GM18858 (cell line): Measurements from ENCODE around the gene TLR5.

Experiments
- ATAC-seq: cut with Tn5 transposase; IDR thresholded peaks from one replicate; pipeline ENCODE4 v1.9.1; 2021; ENCODE audit not compliant: unreplicated experiment

Gene TLR5

DNA sequence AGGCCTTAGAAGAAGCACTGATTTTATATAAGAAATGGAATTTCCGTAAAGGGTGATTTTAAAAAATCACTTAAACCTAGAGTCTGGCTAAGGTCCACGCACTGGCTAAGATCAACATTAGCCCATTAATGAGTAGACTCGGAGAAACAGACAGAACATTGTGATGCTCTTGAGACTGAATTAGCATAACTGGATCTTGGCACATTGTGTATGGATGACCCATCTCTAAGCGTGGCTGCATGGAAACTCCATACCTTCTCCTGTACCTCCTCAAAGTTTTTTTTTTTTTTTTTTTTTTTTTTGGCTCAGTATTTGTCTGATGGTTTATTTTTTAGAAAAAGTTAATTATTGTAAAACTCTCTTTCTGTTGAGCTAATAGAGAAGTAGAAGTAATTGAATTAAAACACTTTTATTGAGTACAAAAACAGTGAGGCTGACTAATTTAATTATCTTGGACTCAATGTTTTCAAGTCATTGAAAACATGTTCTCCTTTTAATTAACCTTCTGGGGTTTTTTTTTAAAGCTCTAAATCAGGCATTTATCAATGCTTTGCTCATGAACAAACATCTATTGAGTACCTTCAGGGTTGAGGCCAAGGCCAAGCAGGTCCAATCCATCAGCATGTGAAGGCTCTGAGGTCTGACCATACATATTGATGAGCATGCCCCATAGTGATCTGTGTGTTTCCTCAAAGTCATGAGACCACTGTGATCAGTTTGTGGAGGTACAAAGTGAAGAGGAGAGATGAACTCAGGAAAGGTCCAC, 74.0 kb downstream of the TLR5 start:
- ATAC-seq: no peak

DNA sequence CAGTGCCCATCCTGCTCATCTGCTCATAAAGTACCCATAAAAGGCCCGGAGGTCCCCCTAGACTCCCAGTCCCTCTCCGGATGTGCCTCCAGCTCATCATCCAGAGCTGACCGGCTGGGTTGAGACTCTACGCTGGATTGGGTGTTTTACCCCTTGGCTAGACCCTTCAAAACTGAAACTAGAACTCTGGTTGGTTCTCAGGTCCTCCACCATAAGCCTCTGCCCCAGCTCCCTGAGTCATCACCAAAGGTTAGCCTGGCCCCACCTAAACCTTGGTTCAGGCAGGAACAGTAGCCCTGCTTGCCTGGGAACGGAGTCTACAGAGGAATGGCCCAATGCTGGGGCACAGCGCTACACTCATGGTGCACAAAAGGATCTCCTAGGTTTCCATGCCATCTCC, 75.1 kb downstream of the TLR5 start:
- ATAC-seq: no peak

DNA sequence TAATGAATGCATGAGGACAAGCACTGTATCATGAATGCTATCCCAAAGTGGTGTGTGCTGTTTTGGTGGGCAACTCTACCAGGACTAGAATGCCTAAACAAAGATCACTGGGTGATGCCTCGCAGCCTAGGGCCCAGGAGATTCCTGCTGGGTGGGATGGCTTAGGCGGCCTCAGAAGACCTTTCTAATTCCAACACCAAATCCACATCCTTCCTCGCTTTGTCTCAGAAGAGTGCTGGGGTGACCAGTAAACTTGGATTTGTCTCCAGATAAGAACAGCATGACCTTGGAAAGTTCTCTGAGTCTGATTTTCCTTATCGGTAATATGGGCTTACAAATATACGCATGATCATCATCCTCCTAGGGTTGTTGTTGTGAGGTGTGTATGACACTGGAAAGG, 76.6 kb downstream of the TLR5 start:
- no peak for ATAC-seq

DNA sequence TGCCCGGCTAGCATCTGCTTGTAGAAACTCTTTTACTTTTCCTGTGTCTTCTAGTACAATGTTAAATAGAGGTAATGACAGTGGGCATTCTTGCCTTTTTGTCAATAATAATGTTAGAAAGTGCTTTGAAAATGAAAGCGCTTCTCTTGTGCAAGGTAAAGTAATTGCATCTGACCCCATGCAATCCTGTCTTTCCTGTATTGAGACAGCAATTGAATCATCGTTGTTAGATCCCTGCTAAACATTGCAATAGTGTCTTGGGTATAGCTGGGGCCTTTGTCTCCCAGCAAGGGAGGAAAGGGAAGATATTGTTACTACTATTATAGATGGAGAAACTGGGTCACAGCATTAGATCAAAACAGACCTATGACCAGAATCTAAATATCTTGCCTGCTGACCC, 80.9 kb downstream of the TLR5 start:
- no peak for ATAC-seq

DNA sequence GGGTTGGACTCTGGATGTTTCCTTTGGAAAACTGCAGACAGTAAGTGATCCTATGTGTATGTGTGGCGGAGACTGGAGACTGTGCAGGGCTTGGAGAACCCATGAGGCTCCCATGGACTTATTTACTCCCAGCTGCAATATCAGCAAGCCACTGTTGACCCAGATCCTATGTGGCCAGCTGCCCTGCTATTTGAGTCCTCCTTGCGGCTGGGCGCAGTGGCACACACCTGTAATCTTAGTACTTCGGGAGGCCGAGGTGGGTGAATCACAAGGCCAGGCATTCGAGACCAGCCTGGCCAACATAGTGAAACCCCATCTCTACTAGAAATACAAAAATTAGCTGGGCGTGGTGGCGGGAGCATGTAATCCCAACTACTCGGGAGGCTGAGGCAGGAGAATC, 83.5 kb downstream of the TLR5 start:
- no peak for ATAC-seq
